Duodenal mucosa (tissue), 2 donors: ENCODE results near the gene SELENOP.

ENCODE experiments used
- H3K27ac ChIP-seq: one replicate; pipeline ENCODE4 v1.7.0; 2013; ENCODE audit warnings: low read depth, low read length
- H3K27me3 ChIP-seq, 2 donors: one replicate each; pipeline ENCODE4 v1.7.0; 2013; ENCODE audit warnings: low read length in 2 of 2, control low read depth in 1 of 2; ENCODE audit not compliant: insufficient read depth in 2 of 2, control insufficient read depth in 1 of 2
- H3K36me3 ChIP-seq, 2 donors: one replicate each; pipeline ENCODE4 v1.7.0; 2013; ENCODE audit warnings: low read length in 2 of 2, control low read depth in 1 of 2; ENCODE audit not compliant: insufficient read depth in 2 of 2, control insufficient read depth in 1 of 2
- H3K4me1 ChIP-seq, 2 donors: one replicate each; pipeline ENCODE4 v1.7.0; 2013; ENCODE audit warnings: low read length in 2 of 2, control low read depth in 1 of 2; ENCODE audit not compliant: insufficient read depth in 2 of 2, control insufficient read depth in 1 of 2
- H3K4me3 ChIP-seq, 2 donors: one replicate each; pipeline ENCODE4 v1.7.0; 2013; ENCODE audit warnings: low read length in 2 of 2, low read depth in 1 of 2
- H3K9ac ChIP-seq, 2 donors: one replicate each; pipeline ENCODE4 v1.7.0; 2013; ENCODE audit warnings: low read length in 2 of 2, low read depth in 1 of 2
- H3K9me3 ChIP-seq, 2 donors: one replicate each; pipeline ENCODE4 v1.7.0; 2013; ENCODE audit warnings: low read length in 2 of 2, control low read depth in 1 of 2; ENCODE audit not compliant: control insufficient read depth in 1 of 2

SELENOP gene

DNA sequence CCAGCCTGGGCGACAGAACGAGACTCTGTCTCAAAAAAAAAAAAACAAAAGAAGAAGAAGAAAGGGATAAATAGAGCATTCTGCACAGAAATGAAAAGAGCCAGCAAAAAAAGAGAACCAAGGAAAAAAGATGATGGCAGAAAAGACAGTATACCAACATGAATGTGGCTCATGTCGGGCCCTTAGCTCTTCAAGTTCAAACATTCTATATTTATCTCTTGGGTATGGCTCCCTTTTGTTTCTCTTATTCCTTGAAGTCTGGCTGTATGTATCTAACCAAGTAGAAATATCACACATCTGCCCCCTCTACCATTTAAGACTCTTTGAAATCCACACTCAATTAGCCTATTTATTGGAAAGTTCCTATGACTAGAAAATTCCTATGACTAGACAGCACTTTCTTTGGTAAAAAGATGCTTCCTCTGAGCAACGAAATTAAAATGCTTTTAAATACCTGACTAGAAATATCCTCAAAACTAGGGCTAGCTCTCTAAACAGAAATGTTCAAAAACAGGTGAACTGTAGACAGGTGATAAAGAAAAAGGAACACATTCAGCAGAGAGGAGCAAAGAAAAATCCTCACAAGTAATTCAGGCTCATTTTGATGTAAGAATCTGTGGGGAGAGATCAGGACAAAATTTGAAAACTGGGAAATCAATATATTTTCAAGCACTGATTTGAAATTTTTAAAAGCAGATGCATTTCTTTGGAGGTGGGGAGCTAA lies 2.6 kb downstream of the SELENOP start:
- H3K27ac ChIP-seq, result no peak overlapping the region
- H3K9ac ChIP-seq, result no peak overlapping the region

DNA sequence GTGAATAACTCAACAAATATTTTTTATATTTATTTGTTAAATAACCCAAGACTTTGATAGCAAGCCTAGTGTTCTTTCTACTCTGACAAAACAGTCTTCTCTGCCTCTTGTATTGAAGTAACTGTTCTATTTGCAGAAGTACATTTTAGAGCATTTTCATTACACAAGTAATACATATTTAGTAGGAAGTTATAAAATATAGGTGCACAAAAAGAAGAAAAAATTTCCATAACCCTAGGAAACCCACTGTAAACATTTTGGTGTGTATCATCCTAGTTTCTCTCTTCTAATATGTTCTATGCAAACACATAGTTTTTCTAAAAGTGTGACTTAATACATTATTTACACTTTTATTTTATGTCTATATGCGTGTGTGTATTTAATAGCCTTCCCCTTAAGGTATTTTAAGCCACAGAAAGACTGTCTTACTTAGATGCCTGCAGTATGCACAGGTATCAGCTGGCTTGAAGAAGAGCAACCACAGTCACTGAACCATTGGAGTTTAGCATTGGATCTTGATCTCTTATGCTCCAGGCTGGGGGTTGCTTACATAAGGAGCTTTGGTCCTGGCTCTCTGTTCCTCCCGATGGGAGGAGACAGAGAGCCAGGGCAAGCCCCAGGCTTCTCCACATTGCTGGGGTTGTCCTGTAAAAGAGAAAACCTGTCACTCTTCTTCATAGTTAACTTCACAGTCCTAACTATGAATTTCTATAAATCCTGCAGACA lies 3.8 kb downstream of the SELENOP start:
- Histone ChIP-seq H3K36me3 (peaks cover 3 to 5% of the 10 kb centered on the region in 2 donors), H3K9ac (no peak overlapping the region), H3K4me1 (peaks cover 0 to 7% of the 10 kb centered on the region in 2 donors), H3K27me3 (no peaks in the 10 kb centered on the region), H3K4me3 (peak overlapping the region; percentile 8 to 21), H3K9me3 (no peaks in the 10 kb centered on the region), H3K27ac (no peak overlapping the region)

More for the DNA sequence above, 2.6 kb downstream of the SELENOP start:
- H3K36me3 ChIP-seq, result peaks cover 0 to 5% of the 10 kb centered on the region in 2 donors
- peak overlapping the region; percentile 47 to 72 for H3K4me3 ChIP-seq
- no peaks in the 10 kb centered on the region for H3K9me3 ChIP-seq
- no peaks in the 10 kb centered on the region for H3K27me3 ChIP-seq
- peaks cover 0 to 7% of the 10 kb centered on the region in 2 donors for H3K4me1 ChIP-seq

GRCh38 chr5:42806701-42807262 lies 4.9 kb downstream of the SELENOP start:
- no peaks in the 10 kb centered on the region for H3K4me1 ChIP-seq
- H3K4me3 ChIP-seq, result no peak overlapping the region
- peaks cover 5 to 14% of the 10 kb centered on the region in 2 donors for H3K36me3 ChIP-seq
- H3K9me3 ChIP-seq, result no peaks in the 10 kb centered on the region
- H3K9ac ChIP-seq, result no peak overlapping the region
- no peak overlapping the region for H3K27ac ChIP-seq
- no peaks in the 10 kb centered on the region for H3K27me3 ChIP-seq

DNA sequence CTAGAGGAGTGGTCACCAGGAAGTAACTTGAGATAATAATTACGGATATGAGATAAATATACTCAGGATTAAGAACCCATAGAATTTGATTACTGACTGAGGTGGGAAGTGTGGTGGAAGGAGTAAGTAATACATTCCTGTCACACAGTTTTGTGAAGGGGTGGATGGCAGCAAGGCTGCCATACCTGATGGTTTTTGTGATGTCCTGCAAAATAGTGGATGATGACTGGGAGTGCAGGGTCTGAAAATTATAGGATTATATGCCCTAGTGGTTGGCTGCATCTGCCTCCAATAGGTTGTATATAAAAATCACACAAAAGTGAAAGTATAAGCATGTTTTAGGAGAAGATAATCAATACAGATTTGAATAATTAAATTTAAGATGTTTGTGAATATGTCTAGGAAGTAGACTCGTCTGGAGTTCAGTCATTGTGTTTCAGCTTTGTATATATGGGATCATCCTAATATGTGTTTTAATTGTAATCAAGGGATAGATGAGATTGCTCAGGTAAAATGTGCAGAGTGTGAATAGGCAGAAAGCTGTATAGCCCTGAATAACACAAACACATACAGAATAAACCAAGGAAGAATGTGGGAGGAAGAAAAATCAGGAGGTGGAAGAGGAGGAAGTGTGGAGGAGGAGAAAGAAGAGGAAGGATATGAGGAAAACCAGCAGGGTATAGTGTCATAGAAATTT lies 5.5 kb downstream of the SELENOP start:
- Histone ChIP-seq H3K9me3 (no peaks in the 10 kb centered on the region), H3K27me3 (no peaks in the 10 kb centered on the region), H3K4me1 (no peaks in the 10 kb centered on the region), H3K4me3 (no peak overlapping the region), H3K36me3 (peaks cover 6 to 15% of the 10 kb centered on the region in 2 donors), H3K9ac (no peak overlapping the region), H3K27ac (no peak overlapping the region)

DNA sequence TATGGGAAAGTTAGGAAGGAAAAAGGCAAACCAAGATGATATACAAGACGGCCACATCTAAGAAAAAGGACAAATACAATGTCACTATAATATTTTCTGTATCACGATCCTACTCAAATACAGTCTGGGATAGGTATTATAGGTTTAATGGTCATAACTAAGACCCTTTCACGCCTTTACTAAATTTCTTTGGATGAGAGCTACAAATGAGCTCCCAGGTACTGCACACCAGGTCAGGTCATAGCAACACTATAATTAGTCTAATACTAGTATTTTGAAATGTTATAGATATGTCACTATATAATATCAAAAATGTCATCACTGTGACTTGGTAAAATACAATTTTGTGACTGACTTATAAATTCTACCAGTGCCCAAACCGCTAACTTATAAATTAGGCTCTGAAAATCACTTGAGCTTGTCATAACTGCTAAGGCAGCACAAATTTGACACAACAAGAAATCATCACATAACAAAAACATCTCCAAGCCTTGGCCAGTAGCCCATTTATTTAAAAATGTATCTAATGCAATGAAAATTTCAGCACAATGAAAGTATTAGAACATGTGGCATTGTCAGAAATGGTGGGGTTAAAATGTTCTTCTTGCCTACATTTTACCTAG lies 6.9 kb downstream of the SELENOP start:
- Histone ChIP-seq H3K9me3 (no peaks in the 10 kb centered on the region), H3K9ac (no peak overlapping the region), H3K4me1 (no peaks in the 10 kb centered on the region), H3K36me3 (peaks cover 9 to 22% of the 10 kb centered on the region in 2 donors), H3K27me3 (no peaks in the 10 kb centered on the region), H3K4me3 (no peak overlapping the region), H3K27ac (no peak overlapping the region)

DNA sequence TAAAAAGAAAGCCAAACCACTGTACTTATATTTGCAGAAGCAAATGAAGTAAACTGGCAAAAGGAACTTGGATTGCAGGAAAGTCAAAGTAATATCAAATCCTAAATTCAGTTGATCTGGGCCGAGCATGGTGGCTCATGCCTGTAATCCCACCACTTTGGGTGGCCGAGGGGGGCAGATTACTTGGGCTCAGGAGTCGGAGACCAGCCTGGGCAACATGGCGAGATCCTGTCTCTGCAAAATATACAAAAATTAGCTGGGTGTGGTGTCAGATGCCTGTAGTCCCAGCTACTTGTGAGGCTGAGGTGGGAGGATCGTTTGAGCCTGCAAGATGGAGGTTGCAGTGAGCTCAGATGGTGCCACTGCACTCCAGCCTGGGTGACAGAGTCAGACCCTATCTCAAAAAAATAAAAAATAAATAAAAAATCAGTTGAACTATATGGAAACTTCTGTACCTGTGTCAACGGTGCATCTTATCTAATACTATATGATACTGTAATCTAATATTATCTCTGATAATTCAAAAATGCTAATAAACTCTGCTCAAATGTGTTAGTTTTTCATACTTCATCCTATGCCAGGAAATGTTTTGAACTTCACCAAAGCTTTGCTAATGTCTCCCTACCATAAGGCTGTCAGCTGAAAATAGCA lies 10.1 kb downstream of the SELENOP start:
- H3K27ac ChIP-seq, result no peak overlapping the region
- no peaks in the 10 kb centered on the region for H3K27me3 ChIP-seq
- H3K4me3 ChIP-seq, result no peak overlapping the region
- peaks cover 9 to 22% of the 10 kb centered on the region in 2 donors for H3K36me3 ChIP-seq
- peaks cover 0 to 2% of the 10 kb centered on the region in 2 donors for H3K9me3 ChIP-seq
- no peak overlapping the region for H3K9ac ChIP-seq
- no peaks in the 10 kb centered on the region for H3K4me1 ChIP-seq

GRCh38 chr5:42800748-42801330 lies 10.9 kb downstream of the SELENOP start:
- Histone ChIP-seq H3K36me3 (peaks cover 9 to 17% of the 10 kb centered on the region in 2 donors), H3K4me3 (no peak overlapping the region), H3K9ac (no peak overlapping the region), H3K9me3 (peaks cover 0 to 2% of the 10 kb centered on the region in 2 donors), H3K27me3 (no peaks in the 10 kb centered on the region), H3K27ac (no peak overlapping the region), H3K4me1 (no peaks in the 10 kb centered on the region)

DNA sequence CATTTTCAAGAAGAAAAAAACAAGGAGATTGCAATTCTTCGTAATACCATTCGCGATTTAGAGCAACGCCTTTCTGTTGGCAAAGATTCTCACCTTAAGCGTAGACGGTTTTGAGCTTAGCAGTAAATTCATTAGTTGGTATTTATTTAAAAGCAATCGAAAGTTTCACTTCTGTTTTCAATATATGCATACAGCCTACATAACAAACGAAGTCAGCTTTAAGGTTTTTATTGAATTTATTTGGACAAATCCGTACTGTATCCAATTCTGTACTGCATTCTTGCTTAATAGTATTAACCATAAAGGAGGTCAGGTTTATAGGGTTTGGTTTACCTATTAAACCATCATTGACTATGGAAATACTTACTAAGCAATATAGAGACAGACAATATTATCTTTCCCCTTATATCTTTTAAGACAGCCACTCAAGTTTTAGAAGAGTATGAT lies 12.0 kb downstream of the SELENOP start:
- no peaks in the 10 kb centered on the region for H3K27me3 ChIP-seq
- peaks cover 0 to 2% of the 10 kb centered on the region in 2 donors for H3K9me3 ChIP-seq
- H3K4me3 ChIP-seq, result no peak overlapping the region
- no peak overlapping the region for H3K27ac ChIP-seq
- no peak overlapping the region for H3K9ac ChIP-seq
- peaks cover 9 to 17% of the 10 kb centered on the region in 2 donors for H3K36me3 ChIP-seq
- H3K4me1 ChIP-seq, result no peaks in the 10 kb centered on the region

DNA sequence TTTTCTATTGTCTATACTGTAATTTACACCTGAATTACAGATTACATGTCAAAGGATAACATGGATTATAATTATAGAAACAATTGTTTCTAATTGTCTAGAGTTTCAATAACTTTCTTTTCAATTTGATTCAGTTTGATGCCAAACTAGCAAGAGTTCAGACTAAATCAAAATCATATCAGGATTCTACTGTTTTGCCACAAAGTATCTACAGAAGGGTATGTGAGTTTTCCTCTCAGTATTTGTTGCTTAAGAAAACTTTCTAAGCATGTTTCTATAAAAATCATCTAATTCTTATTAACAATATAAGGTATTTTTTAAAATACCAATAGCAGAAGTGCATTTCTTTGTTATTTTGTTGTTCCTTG lies 12.5 kb downstream of the SELENOP start:
- H3K4me1 ChIP-seq, result no peaks in the 10 kb centered on the region
- H3K27me3 ChIP-seq, result no peaks in the 10 kb centered on the region
- no peak overlapping the region for H3K27ac ChIP-seq
- peaks cover 9 to 17% of the 10 kb centered on the region in 2 donors for H3K36me3 ChIP-seq
- no peak overlapping the region for H3K9ac ChIP-seq
- H3K9me3 ChIP-seq, result peaks cover 0 to 2% of the 10 kb centered on the region in 2 donors
- no peak overlapping the region for H3K4me3 ChIP-seq
